ENCODE data around the gene PGAM4. TPM values are rescaled to one million over a fixed set of nuclear protein-coding genes. Genes with fewer than 3 reads are reported as not detected.

PGAM4 gene
- total RNA-seq, 1 donor from 2014 or later: not detected

- no peaks in the 10 kb centered on the region for H3K4me1 Mint-ChIP-seq
Measured at GRCh38 chrX:77977518-77977917, 8.1 kb upstream of the PGAM4 start.

DNA sequence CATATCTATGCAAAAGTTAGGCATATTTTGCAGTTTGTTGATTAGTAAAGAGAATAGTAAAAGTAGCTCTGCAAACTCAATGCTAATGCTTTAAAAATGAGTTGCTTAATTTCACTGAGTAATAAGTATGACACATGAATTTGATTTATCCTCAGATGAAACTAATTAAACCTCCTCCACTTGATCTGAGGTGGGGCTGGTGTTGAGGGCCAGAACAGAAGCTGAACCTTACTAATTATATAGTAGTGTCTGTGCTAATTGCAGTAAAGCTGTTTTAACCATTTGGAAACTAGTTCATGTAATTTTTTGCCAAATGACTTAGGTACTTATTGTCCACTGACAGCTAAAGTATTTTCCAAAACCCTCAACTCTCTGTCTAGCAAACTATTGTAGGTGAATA, 7.7 kb upstream of the PGAM4 start:
- H4K20me1 ChIP-seq (ENCODE audit: low read depth): no peaks in the 10 kb centered on the region
- no peak overlapping the region for H3K27ac ChIP-seq
- H3K79me2 ChIP-seq (ENCODE audit: low read depth): no peaks in the 10 kb centered on the region
- Mint-ChIP-seq H3K27ac (no peak overlapping the region), H3K4me1 (no peaks in the 10 kb centered on the region), H3K9me3 (no peaks in the 10 kb centered on the region), H3K27me3 (ENCODE audit: insufficient read depth, low read depth) (peaks cover 3% of the 10 kb centered on the region), H3K4me3 (no peak overlapping the region), H3K36me3 (no peaks in the 10 kb centered on the region)
- no peak overlapping the region for H2AFZ ChIP-seq (replicated peaks)
- no peaks in the 10 kb centered on the region for H3F3A ChIP-seq (ENCODE audit: low read depth)
- no peaks in the 10 kb centered on the region for H3K9me3 ChIP-seq (ENCODE audit: low read depth)
- TF ChIP-seq EZH2phosphoT487 (IDR thresholded peaks at IDR 0.05): no peak
- no peak for TF ChIP-seq EZH2 (IDR thresholded peaks at IDR 0.05)
- no peak for TF ChIP-seq CTCF (IDR thresholded peaks at IDR 0.05)
- no peak overlapping the region for H3K9ac ChIP-seq
- no peak overlapping the region for H3K4me2 ChIP-seq
- no peak for DNase-seq (ENCODE audit: low spot score)
- no peak overlapping the region for H3K4me3 ChIP-seq
- no peaks in the 10 kb centered on the region for H3K36me3 ChIP-seq
- no peaks in the 10 kb centered on the region for H3K27me3 ChIP-seq
- H3K4me1 ChIP-seq: no peaks in the 10 kb centered on the region

More at GRCh38 chrX:77977518-77977917, 8.1 kb upstream of the PGAM4 start:
- peaks cover 3% of the 10 kb centered on the region for H3K27me3 Mint-ChIP-seq (ENCODE audit: insufficient read depth, low read depth)
- no peaks in the 10 kb centered on the region for H3K9me3 Mint-ChIP-seq
- H3K27ac Mint-ChIP-seq: no peak overlapping the region
- no peak overlapping the region for H3K4me2 ChIP-seq
- H3K27me3 ChIP-seq: no peaks in the 10 kb centered on the region
- H3K27ac ChIP-seq: no peak overlapping the region
- H3K36me3 Mint-ChIP-seq: no peaks in the 10 kb centered on the region
- no peak overlapping the region for H3K4me3 ChIP-seq
- no peaks in the 10 kb centered on the region for H4K20me1 ChIP-seq (ENCODE audit: low read depth)
- H3K9me3 ChIP-seq (ENCODE audit: low read depth): no peaks in the 10 kb centered on the region
- no peaks in the 10 kb centered on the region for H3F3A ChIP-seq (ENCODE audit: low read depth)
- no peak for DNase-seq (ENCODE audit: low spot score)
- no peak for TF ChIP-seq CTCF (IDR thresholded peaks at IDR 0.05)
- TF ChIP-seq EZH2phosphoT487 (IDR thresholded peaks at IDR 0.05): no peak
- no peak for TF ChIP-seq EZH2 (IDR thresholded peaks at IDR 0.05)
- H3K36me3 ChIP-seq: no peaks in the 10 kb centered on the region
- H3K4me3 Mint-ChIP-seq: no peak overlapping the region
- no peaks in the 10 kb centered on the region for H3K79me2 ChIP-seq (ENCODE audit: low read depth)
- no peaks in the 10 kb centered on the region for H3K4me1 ChIP-seq
- no peak overlapping the region for H3K9ac ChIP-seq
- H2AFZ ChIP-seq (replicated peaks): no peak overlapping the region

- H4K20me1 ChIP-seq (ENCODE audit: low read depth): no peaks in the 10 kb centered on the region
- H3K4me2 ChIP-seq: no peak overlapping the region
- H3K4me3 Mint-ChIP-seq: no peak overlapping the region
- H2AFZ ChIP-seq (replicated peaks): no peak overlapping the region
- no peaks in the 10 kb centered on the region for H3K4me1 Mint-ChIP-seq
- no peak overlapping the region for H3K4me3 ChIP-seq
- TF ChIP-seq CTCF (IDR thresholded peaks at IDR 0.05): no peak
- TF ChIP-seq EZH2phosphoT487 (IDR thresholded peaks at IDR 0.05): no peak
- TF ChIP-seq EZH2 (IDR thresholded peaks at IDR 0.05): no peak
- H3K27ac Mint-ChIP-seq: no peak overlapping the region
- H3K36me3 Mint-ChIP-seq: no peaks in the 10 kb centered on the region
- no peaks in the 10 kb centered on the region for H3F3A ChIP-seq (ENCODE audit: low read depth)
- H3K27me3 Mint-ChIP-seq (ENCODE audit: insufficient read depth, low read depth): peaks cover 2% of the 10 kb centered on the region
- no peaks in the 10 kb centered on the region for H3K9me3 ChIP-seq (ENCODE audit: low read depth)
- no peaks in the 10 kb centered on the region for H3K4me1 ChIP-seq
- H3K36me3 ChIP-seq: no peaks in the 10 kb centered on the region
- no peak for DNase-seq (ENCODE audit: low spot score)
- no peaks in the 10 kb centered on the region for H3K9me3 Mint-ChIP-seq
- H3K27ac ChIP-seq: no peak overlapping the region
- H3K27me3 ChIP-seq: no peaks in the 10 kb centered on the region
- H3K9ac ChIP-seq: no peak overlapping the region
- no peaks in the 10 kb centered on the region for H3K79me2 ChIP-seq (ENCODE audit: low read depth)
Measured at GRCh38 chrX:77975755-77976154, 6.3 kb upstream of the PGAM4 start.
